ENCODE results near the gene CHRNB4.

The CHRNB4 gene

GRCh38 chr15:78654272-78654671, 13.3 kb upstream of the CHRNB4 start:
- peaks cover 6% of the 10 kb centered on the region for H3K27me3 Mint-ChIP-seq (ENCODE audit: low read depth)
- no peaks in the 10 kb centered on the region for H3K4me1 Mint-ChIP-seq (ENCODE audit: low read depth)
- H3K9me3 Mint-ChIP-seq: no peaks in the 10 kb centered on the region
- no peak overlapping the region for H3K4me3 Mint-ChIP-seq
- H3K27ac Mint-ChIP-seq: no peak overlapping the region
- H3K36me3 Mint-ChIP-seq (ENCODE audit: low read depth): no peaks in the 10 kb centered on the region
- no peak for DNase-seq (ENCODE audit: low spot score)

DNA sequence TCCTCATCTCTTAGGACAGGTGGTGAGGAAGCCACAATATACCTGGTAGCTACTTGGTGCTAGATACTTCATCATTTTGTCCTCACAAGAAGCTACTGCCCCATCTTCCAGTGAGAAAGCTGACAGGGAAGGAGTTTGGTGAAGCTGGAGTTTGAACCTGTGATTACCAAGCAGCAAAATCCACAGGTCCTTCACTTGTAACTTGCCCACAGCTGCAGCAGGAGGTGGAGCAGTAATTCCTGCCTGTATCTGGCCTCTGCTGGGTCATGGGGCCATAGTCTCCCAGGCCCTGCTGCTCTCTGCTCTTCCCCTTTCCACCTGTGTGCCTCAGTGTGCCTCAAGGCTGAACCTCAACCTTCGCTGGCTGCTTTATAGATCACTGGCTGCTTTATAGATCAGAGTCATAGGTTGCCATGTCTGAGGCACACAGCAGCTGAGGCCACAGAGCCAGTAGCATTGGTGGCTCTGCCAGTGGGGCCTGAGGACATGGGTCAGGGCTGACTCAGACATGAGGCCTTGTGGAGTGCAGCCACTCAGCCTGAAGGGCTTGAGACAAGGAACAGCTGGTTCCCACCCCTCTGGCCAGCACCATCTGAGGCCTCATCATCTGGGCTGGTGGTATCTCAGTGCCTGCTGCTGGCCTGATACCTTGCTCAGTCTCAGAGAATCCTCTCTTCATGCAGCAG, 11.1 kb upstream of the CHRNB4 start:
- Mint-ChIP-seq H3K27me3 (ENCODE audit: low read depth) (peaks cover 4% of the 10 kb centered on the region), H3K27ac (no peak overlapping the region), H3K36me3 (ENCODE audit: low read depth) (no peaks in the 10 kb centered on the region), H3K4me3 (no peak overlapping the region), H3K4me1 (ENCODE audit: low read depth) (no peaks in the 10 kb centered on the region), H3K9me3 (no peaks in the 10 kb centered on the region)
- DNase-seq (ENCODE audit: low spot score): no peak

DNA sequence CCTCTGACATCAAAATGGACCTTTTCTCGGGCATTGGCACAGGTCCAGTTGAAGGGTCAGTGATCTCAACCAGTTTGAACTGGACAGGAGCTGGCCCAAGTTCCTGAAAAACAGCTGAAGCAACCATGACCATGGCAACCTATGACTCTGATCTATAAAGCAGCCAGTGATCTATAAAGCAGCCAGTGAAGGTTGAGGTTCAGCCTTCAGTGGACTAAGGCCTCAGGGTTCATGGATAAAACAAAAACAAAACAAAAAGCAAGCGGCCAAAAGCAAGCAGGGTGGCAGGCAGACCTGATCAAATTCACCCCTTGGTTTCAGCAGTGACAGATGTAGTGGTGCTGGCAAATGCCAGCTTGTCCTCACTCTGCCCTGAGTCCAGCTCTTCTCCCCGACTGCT, 10.0 kb upstream of the CHRNB4 start:
- no peaks in the 10 kb centered on the region for H3K9me3 Mint-ChIP-seq
- peaks cover 6% of the 10 kb centered on the region for H3K27me3 Mint-ChIP-seq (ENCODE audit: low read depth)
- H3K4me3 Mint-ChIP-seq: no peak overlapping the region
- no peak overlapping the region for H3K27ac Mint-ChIP-seq
- no peaks in the 10 kb centered on the region for H3K36me3 Mint-ChIP-seq (ENCODE audit: low read depth)
- no peak for DNase-seq (ENCODE audit: low spot score)
- no peaks in the 10 kb centered on the region for H3K4me1 Mint-ChIP-seq (ENCODE audit: low read depth)

- Mint-ChIP-seq H3K36me3 (ENCODE audit: low read depth) (no peaks in the 10 kb centered on the region), H3K4me1 (ENCODE audit: low read depth) (no peaks in the 10 kb centered on the region), H3K27me3 (ENCODE audit: low read depth) (peaks cover 6% of the 10 kb centered on the region), H3K27ac (no peak overlapping the region), H3K4me3 (no peak overlapping the region), H3K9me3 (no peaks in the 10 kb centered on the region)
- no peak for DNase-seq (ENCODE audit: low spot score)
These were observed 9.0 kb upstream of the CHRNB4 start for GRCh38 chr15:78650022-78650421.

DNA sequence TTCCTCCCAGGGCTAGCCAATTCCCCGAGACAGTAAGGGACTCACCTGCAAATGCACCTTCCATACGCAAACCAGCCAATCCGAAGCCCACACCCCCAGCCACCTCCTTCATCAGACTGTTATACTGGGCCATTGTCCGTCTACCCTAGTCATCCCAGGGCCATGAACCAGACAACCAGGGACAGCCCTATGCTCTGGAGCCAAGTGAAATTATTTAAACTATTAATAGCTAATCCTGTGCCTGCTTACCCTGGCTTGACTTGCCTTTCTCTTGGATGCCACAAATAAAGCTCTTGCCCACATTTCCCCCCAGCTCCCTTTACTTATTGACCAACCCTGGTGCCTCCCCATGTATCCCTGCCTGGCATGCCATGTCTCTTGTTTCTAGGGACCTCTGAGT, 4.0 kb upstream of the CHRNB4 start:
- H3K4me3 Mint-ChIP-seq: no peak overlapping the region
- no peak for DNase-seq (ENCODE audit: low spot score)
- peaks cover 14% of the 10 kb centered on the region for H3K27me3 Mint-ChIP-seq (ENCODE audit: low read depth)
- H3K36me3 Mint-ChIP-seq (ENCODE audit: low read depth): no peaks in the 10 kb centered on the region
- H3K9me3 Mint-ChIP-seq: no peaks in the 10 kb centered on the region
- peaks cover 10% of the 10 kb centered on the region for H3K4me1 Mint-ChIP-seq (ENCODE audit: low read depth)
- no peak overlapping the region for H3K27ac Mint-ChIP-seq

DNA sequence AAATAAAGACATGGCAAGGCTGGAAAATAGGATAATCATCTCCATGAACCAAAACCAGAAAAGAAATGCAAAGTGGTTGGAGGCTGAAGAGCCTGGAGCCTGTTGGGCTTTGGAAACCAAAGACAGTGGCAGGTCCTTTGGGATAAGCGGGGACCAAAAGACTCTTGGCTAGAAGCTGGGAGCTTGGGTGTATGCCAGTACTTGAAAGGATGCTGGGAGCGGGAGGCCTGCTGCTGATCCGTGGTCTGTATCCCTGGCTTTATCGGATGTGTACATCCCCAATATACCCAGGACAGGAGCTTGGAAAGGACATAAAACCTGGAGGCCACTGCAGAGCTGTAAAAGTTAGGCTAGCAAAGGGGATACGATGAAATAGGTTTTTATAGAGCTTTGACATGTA, 1.3 kb upstream of the CHRNB4 start:
- H3K36me3 Mint-ChIP-seq (ENCODE audit: low read depth): no peaks in the 10 kb centered on the region
- no peak overlapping the region for H3K27ac Mint-ChIP-seq
- H3K27me3 Mint-ChIP-seq (ENCODE audit: low read depth): peaks cover 22% of the 10 kb centered on the region
- H3K4me1 Mint-ChIP-seq (ENCODE audit: low read depth): peaks cover 10% of the 10 kb centered on the region
- H3K4me3 Mint-ChIP-seq: no peak overlapping the region
- no peaks in the 10 kb centered on the region for H3K9me3 Mint-ChIP-seq
- no peak for DNase-seq (ENCODE audit: low spot score)

GRCh38 chr15:78641749-78642275, 802 bp upstream of the CHRNB4 start:
- no peak overlapping the region for H3K27ac Mint-ChIP-seq

GRCh38 chr15:78640527-78641101, 396 bp downstream of the CHRNB4 start:
- peak; percentile 15 for DNase-seq (ENCODE audit: low spot score)
- peaks cover 23% of the 10 kb centered on the region for H3K27me3 Mint-ChIP-seq (ENCODE audit: low read depth)
- no peak overlapping the region for H3K27ac Mint-ChIP-seq
- peaks cover 10% of the 10 kb centered on the region for H3K4me1 Mint-ChIP-seq (ENCODE audit: low read depth)
- no peaks in the 10 kb centered on the region for H3K9me3 Mint-ChIP-seq
- peak overlapping the region; percentile 43 for H3K4me3 Mint-ChIP-seq
- H3K36me3 Mint-ChIP-seq (ENCODE audit: low read depth): no peaks in the 10 kb centered on the region

More at GRCh38 chr15:78641749-78642275, 802 bp upstream of the CHRNB4 start:
- H3K9me3 Mint-ChIP-seq: no peaks in the 10 kb centered on the region
- no peak for DNase-seq (ENCODE audit: low spot score)
- peaks cover 10% of the 10 kb centered on the region for H3K4me1 Mint-ChIP-seq (ENCODE audit: low read depth)
- H3K4me3 Mint-ChIP-seq: peak overlapping the region; percentile 56
- H3K27me3 Mint-ChIP-seq (ENCODE audit: low read depth): peaks cover 22% of the 10 kb centered on the region
- no peaks in the 10 kb centered on the region for H3K36me3 Mint-ChIP-seq (ENCODE audit: low read depth)

GRCh38 chr15:78638658-78639314, 2.2 kb downstream of the CHRNB4 start:
- peak; percentile 27 for DNase-seq (ENCODE audit: low spot score)
- Mint-ChIP-seq H3K27ac (no peak overlapping the region), H3K4me1 (ENCODE audit: low read depth) (peaks cover 10% of the 10 kb centered on the region), H3K9me3 (no peaks in the 10 kb centered on the region), H3K27me3 (ENCODE audit: low read depth) (peaks cover 23% of the 10 kb centered on the region), H3K4me3 (no peak overlapping the region), H3K36me3 (ENCODE audit: low read depth) (no peaks in the 10 kb centered on the region)

GRCh38 chr15:78637776-78638435, 3.1 kb downstream of the CHRNB4 start:
- Mint-ChIP-seq H3K9me3 (no peaks in the 10 kb centered on the region), H3K27ac (no peak overlapping the region), H3K36me3 (ENCODE audit: low read depth) (no peaks in the 10 kb centered on the region), H3K27me3 (ENCODE audit: low read depth) (peaks cover 23% of the 10 kb centered on the region), H3K4me1 (ENCODE audit: low read depth) (peaks cover 10% of the 10 kb centered on the region), H3K4me3 (no peak overlapping the region)
- DNase-seq (ENCODE audit: low spot score): no peak

DNA sequence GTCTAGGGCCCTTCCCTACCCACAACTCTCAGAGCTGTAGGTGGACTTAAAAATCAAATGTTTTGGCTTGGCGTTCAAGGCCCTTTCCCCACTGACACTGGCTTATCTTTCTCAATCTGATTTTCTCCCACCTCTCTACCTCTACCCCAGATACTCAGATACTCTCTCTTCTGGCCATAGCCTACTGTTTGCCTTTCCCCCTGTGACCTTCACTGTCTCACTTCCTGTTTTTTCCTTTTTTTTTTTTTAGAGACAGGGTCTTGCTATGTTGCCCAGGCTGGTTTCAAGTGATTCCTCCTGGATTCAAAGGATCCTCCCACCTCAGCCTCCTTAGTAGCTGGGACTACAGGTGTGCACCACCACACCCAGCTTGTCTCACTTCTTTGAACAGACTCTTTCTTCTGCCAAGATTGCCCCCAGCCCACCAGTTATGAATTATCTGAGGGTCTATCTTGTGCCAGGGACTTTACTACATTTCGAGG, 4.6 kb downstream of the CHRNB4 start:
- peaks cover 15% of the 10 kb centered on the region for H3K27me3 Mint-ChIP-seq (ENCODE audit: low read depth)
- no peaks in the 10 kb centered on the region for H3K36me3 Mint-ChIP-seq (ENCODE audit: low read depth)
- H3K4me1 Mint-ChIP-seq (ENCODE audit: low read depth): peaks cover 3% of the 10 kb centered on the region
- no peak overlapping the region for H3K4me3 Mint-ChIP-seq
- DNase-seq (ENCODE audit: low spot score): no peak
- no peaks in the 10 kb centered on the region for H3K9me3 Mint-ChIP-seq
- H3K27ac Mint-ChIP-seq: no peak overlapping the region

- Mint-ChIP-seq H3K4me3 (no peak overlapping the region), H3K27ac (no peak overlapping the region), H3K4me1 (ENCODE audit: low read depth) (no peaks in the 10 kb centered on the region), H3K36me3 (ENCODE audit: low read depth) (no peaks in the 10 kb centered on the region), H3K9me3 (no peaks in the 10 kb centered on the region), H3K27me3 (ENCODE audit: low read depth) (peaks cover 13% of the 10 kb centered on the region)
- no peak for DNase-seq (ENCODE audit: low spot score)
These were observed 5.7 kb downstream of the CHRNB4 start for GRCh38 chr15:78635346-78635745.

DNA sequence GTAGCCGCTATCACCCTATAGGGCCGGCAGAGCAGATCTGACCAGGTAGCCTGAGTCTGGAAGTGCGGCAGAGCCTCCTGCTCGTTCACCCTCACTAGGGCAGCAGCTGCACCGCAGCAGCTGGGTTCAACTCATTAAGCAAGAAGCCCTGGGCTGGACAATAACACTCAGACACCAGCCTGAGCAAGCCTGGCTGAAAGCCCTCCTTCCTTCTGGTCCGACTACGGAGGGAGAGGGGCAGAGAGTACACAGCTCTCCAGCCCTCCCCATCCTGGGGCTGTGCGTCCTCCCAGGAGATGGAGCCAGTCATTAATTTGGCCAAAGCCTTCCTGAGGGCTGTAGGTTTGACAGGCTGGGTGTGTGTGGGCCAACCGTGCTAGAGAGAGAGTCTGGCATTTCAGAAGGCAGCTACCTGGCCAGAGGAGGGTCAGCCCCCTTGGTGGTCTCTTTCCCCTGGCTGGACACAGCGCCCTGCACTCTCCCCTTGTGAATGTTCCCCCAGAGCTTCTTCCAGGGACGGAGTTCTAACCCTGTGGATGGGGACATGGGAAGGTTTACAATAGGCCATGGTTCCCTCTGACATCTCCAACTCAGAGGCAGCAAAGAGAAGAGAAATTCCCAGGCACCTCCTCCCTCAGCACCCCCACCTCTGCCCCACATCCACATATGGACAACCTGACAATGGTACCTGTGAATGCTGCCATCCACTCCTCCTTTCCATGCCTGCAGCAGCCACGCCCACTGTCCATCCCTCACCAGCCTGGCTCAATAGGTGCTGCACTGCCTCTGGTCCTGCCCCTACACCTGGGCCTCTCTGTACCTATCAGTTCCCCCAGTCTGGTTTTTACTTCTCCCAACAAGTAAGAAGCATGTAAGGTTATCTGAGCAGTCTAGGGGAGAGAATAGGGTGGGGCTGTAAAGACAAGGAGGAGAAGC, 6.5 kb downstream of the CHRNB4 start:
- no peak for DNase-seq (ENCODE audit: low spot score)
- Mint-ChIP-seq H3K4me1 (ENCODE audit: low read depth) (no peaks in the 10 kb centered on the region), H3K27ac (no peak overlapping the region), H3K4me3 (no peak overlapping the region), H3K9me3 (no peaks in the 10 kb centered on the region), H3K36me3 (ENCODE audit: low read depth) (no peaks in the 10 kb centered on the region), H3K27me3 (ENCODE audit: low read depth) (peaks cover 8% of the 10 kb centered on the region)

All from T-helper 2 cell treated with Interferon-gamma antibody and Interleukin-4, amounts not matched to agents 5 μg/mL and 100 μg/mL, for 36 hours (primary cell).